Measurements from ENCODE around the gene PPP1R3A. TPM values are rescaled to one million over a fixed set of nuclear protein-coding genes. Genes with fewer than 3 reads are reported as not detected.
"Not testable (repeated sequence)": the region's sequence is repeated elsewhere in the genome, so short reads cannot be mapped to it uniquely, and the experiment has no call there.

PPP1R3A gene
- total and polyA plus RNA-seq, 12 donors: 6.6 to 156 (median 122) TPM

DNA sequence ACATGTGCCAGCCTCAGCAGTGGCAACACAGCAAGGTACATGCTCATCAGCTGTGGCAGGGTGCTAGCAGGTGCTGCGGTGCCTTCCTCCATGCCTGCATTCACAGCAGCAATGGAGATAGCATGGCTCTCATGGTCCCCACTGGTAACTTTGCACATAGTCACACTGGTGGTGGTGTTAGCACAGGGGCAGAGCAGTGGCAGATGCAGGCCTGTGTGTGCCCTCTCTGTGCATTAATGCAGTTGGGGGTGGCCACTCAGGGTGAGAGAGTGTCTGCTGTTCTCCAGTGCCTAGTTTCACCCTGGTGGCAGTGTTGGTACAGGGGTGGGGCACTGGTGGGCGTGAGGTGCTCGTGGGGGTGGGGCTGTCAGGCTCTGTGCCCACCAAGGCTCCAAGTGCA is 17.7 kb upstream of the PPP1R3A start:
- Histone ChIP-seq H3K27me3 (no peaks in the 10 kb centered on the region), H3K9me3 (peaks cover 0 to 30% (median 0%) of the 10 kb centered on the region in 11 donors), H3K27ac (no peak overlapping the region), H3K4me3 (no peak overlapping the region), H3K36me3 (no peaks in the 10 kb centered on the region), H3K4me1 (no peaks in the 10 kb centered on the region)
- 72 to 74% methylated on average over 3 of the region's 3 CpGs for WGBS, 2 donors
- DNase-seq (no peak), ATAC-seq (no peak)
- intact Hi-C loops (cut with DNase I): no loop called here
- TF ChIP-seq, protein P1, sequence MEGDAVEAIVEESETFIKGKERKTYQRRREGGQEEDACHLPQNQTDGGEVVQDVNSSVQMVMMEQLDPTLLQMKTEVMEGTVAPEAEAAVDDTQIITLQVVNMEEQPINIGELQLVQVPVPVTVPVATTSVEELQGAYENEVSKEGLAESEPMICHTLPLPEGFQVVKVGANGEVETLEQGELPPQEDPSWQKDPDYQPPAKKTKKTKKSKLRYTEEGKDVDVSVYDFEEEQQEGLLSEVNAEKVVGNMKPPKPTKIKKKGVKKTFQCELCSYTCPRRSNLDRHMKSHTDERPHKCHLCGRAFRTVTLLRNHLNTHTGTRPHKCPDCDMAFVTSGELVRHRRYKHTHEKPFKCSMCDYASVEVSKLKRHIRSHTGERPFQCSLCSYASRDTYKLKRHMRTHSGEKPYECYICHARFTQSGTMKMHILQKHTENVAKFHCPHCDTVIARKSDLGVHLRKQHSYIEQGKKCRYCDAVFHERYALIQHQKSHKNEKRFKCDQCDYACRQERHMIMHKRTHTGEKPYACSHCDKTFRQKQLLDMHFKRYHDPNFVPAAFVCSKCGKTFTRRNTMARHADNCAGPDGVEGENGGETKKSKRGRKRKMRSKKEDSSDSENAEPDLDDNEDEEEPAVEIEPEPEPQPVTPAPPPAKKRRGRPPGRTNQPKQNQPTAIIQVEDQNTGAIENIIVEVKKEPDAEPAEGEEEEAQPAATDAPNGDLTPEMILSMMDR (IDR thresholded peaks at IDR 0.05): no peak

DNA sequence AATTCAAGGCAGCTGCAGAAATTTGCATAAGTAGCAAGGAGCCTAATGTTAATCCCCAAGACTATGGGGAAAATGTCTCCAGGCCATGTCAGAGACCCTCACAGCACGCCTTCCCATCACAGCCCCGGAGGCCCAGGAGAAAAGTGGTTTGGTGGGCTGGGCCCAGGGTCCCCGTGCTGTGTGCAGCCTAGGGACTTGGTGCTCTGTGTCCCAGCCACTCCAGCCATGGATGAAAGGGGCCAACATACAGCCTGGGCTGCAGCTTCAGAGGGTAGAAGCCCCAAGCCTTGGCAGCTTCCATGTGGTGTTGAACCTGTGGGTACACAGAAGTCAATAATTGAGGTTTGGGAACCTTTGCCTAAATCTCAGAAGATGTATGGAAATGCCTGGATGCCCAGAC is 10.6 kb upstream of the PPP1R3A start:
- H3K27me3 ChIP-seq, ATAC-seq: not testable (repeated sequence)
- WGBS, 2 donors: 71 to 73% methylated on average over 3 of the region's 3 CpGs

DNA sequence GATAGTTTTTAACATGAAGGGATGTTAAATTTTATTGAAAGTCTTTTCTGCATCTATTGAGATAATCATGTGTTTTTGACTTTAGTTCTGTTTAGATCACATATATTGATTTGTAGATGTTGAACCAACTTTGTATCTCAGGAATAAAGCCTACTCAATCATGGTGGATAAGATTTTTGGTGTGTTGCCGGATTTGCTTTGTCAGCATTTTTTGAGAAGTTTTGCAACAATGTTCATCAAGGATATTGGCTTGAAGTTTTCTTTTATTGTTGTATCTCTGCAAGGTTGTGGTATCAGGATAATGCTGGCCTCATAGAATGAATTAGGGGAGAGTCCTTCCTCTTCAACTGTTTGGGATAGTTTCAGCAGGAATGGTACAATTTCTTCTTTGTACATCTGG is 9.3 kb upstream of the PPP1R3A start:
- intact Hi-C loops (cut with DNase I): no loop called here
- no peak overlapping the region for H3K4me3 ChIP-seq
- H3K4me1 ChIP-seq: no peaks in the 10 kb centered on the region
- H3K9me3 ChIP-seq: peaks cover 0 to 13% (median 0%) of the 10 kb centered on the region in 11 donors
- ATAC-seq: no peak
- H3K27ac ChIP-seq: no peak overlapping the region
- H3K36me3 ChIP-seq: no peaks in the 10 kb centered on the region
- WGBS, 2 donors: 83 to 90% methylated on average over 1 of the region's 1 CpG
- no peak for DNase-seq
- TF ChIP-seq, protein P1 (IDR thresholded peaks at IDR 0.05): no peak
- H3K27me3 ChIP-seq: no peaks in the 10 kb centered on the region

More for the DNA sequence above, 10.6 kb upstream of the PPP1R3A start:
- DNase-seq; H3K4me3 ChIP-seq; H3K4me1 ChIP-seq; H3K36me3 ChIP-seq; H3K27ac ChIP-seq; intact Hi-C loops (cut with DNase I): not testable (repeated sequence)
- H3K9me3 ChIP-seq: peaks cover 0 to 22% (median 0%) of the 10 kb centered on the region in 11 donors

DNA sequence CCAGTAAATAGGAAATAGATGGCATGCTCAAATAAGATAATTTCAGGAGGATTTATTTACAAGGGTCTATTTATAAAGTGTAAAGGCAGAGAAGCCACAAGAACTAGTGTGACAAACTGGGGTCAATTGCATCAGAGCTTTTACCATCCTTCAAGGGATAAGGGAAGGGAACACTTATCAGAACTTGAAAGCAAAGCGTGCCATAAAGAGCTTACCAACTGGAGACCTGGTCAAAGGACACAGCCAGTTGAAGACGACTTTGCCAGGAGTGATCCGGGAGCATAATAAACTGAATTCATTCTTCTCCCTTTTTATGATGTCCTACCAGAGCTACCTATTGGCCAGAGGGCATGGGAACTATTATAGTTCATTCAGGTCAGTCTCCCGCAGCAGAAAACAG is 3.2 kb upstream of the PPP1R3A start:
- no peak for ATAC-seq
- no peaks in the 10 kb centered on the region for H3K9me3 ChIP-seq
- WGBS, 2 donors: 76 to 77% methylated on average over 4 of the region's 4 CpGs
- H3K27ac ChIP-seq: no peak overlapping the region
- no peak for DNase-seq
- H3K36me3 ChIP-seq: no peaks in the 10 kb centered on the region
- H3K4me1 ChIP-seq: peaks cover 0 to 3% (median 0%) of the 10 kb centered on the region in 9 donors
- no peaks in the 10 kb centered on the region for H3K27me3 ChIP-seq
- no peak overlapping the region for H3K4me3 ChIP-seq
- TF ChIP-seq, protein P1 (IDR thresholded peaks at IDR 0.05): no peak
- intact Hi-C loops (cut with DNase I): no loop called here

DNA sequence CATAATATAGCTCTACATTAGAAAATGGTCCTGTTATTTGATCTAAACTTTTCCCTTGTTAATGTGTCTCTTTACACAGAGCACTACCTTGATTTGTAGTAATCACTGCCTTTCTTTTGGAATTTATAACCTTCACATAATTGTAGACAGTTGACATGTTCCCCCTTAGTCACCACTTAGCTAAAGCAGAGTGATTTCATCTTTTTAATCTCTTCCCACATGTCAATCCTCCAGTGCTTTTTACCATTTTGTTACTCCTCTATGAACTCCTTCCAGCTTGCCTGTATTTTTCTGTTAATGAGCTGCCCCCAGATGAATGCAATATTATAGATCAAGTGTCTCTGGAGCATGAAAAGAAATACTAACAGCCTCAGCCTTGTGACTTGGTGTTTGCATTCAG is 2.6 kb upstream of the PPP1R3A start:
- Histone ChIP-seq H3K27me3 (no peaks in the 10 kb centered on the region), H3K4me1 (peaks cover 0 to 3% (median 0%) of the 10 kb centered on the region in 9 donors), H3K4me3 (no peak overlapping the region), H3K36me3 (no peaks in the 10 kb centered on the region), H3K9me3 (no peaks in the 10 kb centered on the region), H3K27ac (no peak overlapping the region)
- no peak for DNase-seq
- TF ChIP-seq, protein P1 (IDR thresholded peaks at IDR 0.05): no peak
- intact Hi-C loops (cut with DNase I): no loop called here
- no peak for ATAC-seq
